B cell (primary cell): ENCODE results near the gene SCN1B.

Experiments used
- CTCF ChIP-seq: fragments of 200-600 bp; IDR thresholded peaks from one replicate; pipeline ENCODE4 v1.8.0; 2022; ENCODE audit warnings: antibody characterized with exemption, mild to moderate bottlenecking
- EZH2 ChIP-seq: IDR thresholded peaks from 2 replicates; pipeline ENCODE4 v1.6.1; 2012; ENCODE audit warnings: borderline replicate concordance, low read depth, mild to moderate bottlenecking, moderate library complexity, low read length; ENCODE audit not compliant: insufficient read depth, poor library complexity, severe bottlenecking

GRCh38 chr19:35074426-35075201 lies 44.3 kb downstream of the SCN1B start:
- TF ChIP-seq EZH2 (no peak), CTCF (no peak)
